ENCODE results near the gene P4HA1.
"Not testable (repeated sequence)": the region's sequence is repeated elsewhere in the genome, so short reads cannot be mapped to it uniquely, and the experiment has no call there.

The P4HA1 gene

GRCh38 chr10:72984618-72985017 is 112.0 kb downstream of the P4HA1 start:
- not testable (repeated sequence) for H3K23ac ChIP-seq (ENCODE audit: low read length in 2 of 2); H3K4me3 ChIP-seq (ENCODE audit: insufficient read depth in 1 of 2, low read depth in 1 of 2, low read length in 2 of 2); H3K4me2 ChIP-seq (ENCODE audit: low read length, poor library complexity, severe bottlenecking); H2BK15ac ChIP-seq (ENCODE audit: low read depth, poor library complexity, severe bottlenecking); H3K18ac ChIP-seq (ENCODE audit: low read depth in 1 of 2, low read length in 2 of 2); H3K9ac ChIP-seq (ENCODE audit: low read length); H2BK12ac ChIP-seq (ENCODE audit: low read length in 2 of 2); H3K4ac ChIP-seq (ENCODE audit: low read depth in 1 of 2, low read length in 2 of 2); H3K14ac ChIP-seq (ENCODE audit: low read length in 2 of 2); H3K36me3 ChIP-seq (ENCODE audit: control insufficient read depth in 1 of 2, insufficient read depth in 2 of 2, low read depth in 1 of 2, low read length in 2 of 2); DNase-seq; H2BK120ac ChIP-seq (ENCODE audit: low read depth, low read length); H2AFZ ChIP-seq (ENCODE audit: low read depth, low read length); H4K91ac ChIP-seq (ENCODE audit: low read length); H3K27ac ChIP-seq (ENCODE audit: low read length, poor library complexity, severe bottlenecking); H3K4me1 ChIP-seq (ENCODE audit: control insufficient read depth, insufficient read depth, low read depth, low read length); H2AK5ac ChIP-seq (ENCODE audit: low read length, severe bottlenecking); H3K27me3 ChIP-seq (ENCODE audit: control insufficient read depth in 1 of 2, insufficient read depth in 1 of 2, low read length in 2 of 2); H4K8ac ChIP-seq (ENCODE audit: low read length); H2BK5ac ChIP-seq (ENCODE audit: low read depth, low read length, poor library complexity, severe bottlenecking); H3K79me1 ChIP-seq (replicated peaks; ENCODE audit: low read length, poor library complexity, severe bottlenecking)
- H3K9me3 ChIP-seq (ENCODE audit: control insufficient read depth, low read length) = peaks cover 15% of the 10 kb centered on the region
- WGBS = 100% methylated on average over 2 of the region's 4 CpGs

GRCh38 chr10:72981882-72982529 is 114.7 kb downstream of the P4HA1 start:
- Histone ChIP-seq H2BK5ac (ENCODE audit: low read depth, low read length, poor library complexity, severe bottlenecking) (no peak overlapping the region), H2AFZ (ENCODE audit: low read depth, low read length) (no peak overlapping the region), H3K9ac (ENCODE audit: low read length) (no peak overlapping the region), H3K14ac (ENCODE audit: low read length in 2 of 2) (no peak overlapping the region), H3K4me3 (ENCODE audit: insufficient read depth in 1 of 2, low read depth in 1 of 2, low read length in 2 of 2) (no peak overlapping the region), H3K4ac (ENCODE audit: low read depth in 1 of 2, low read length in 2 of 2) (no peak overlapping the region), H4K8ac (ENCODE audit: low read length) (no peak overlapping the region), H2BK12ac (ENCODE audit: low read length in 2 of 2) (no peak overlapping the region), H3K27me3 (ENCODE audit: control insufficient read depth in 1 of 2, insufficient read depth in 1 of 2, low read length in 2 of 2) (no peaks in the 10 kb centered on the region), H3K18ac (ENCODE audit: low read depth in 1 of 2, low read length in 2 of 2) (no peak overlapping the region), H2AK5ac (ENCODE audit: low read length, severe bottlenecking) (no peak overlapping the region), H3K4me2 (ENCODE audit: low read length, poor library complexity, severe bottlenecking) (no peak overlapping the region), H3K36me3 (ENCODE audit: control insufficient read depth in 1 of 2, insufficient read depth in 2 of 2, low read depth in 1 of 2, low read length in 2 of 2) (peaks cover 0 to 2% of the 10 kb centered on the region in 2 experiments), H3K9me3 (ENCODE audit: control insufficient read depth, low read length) (peaks cover 32% of the 10 kb centered on the region), H3K23ac (ENCODE audit: low read length in 2 of 2) (no peak overlapping the region), H2BK120ac (ENCODE audit: low read depth, low read length) (no peak overlapping the region), H2BK15ac (ENCODE audit: low read depth, poor library complexity, severe bottlenecking) (no peak overlapping the region), H3K79me1 (replicated peaks; ENCODE audit: low read length, poor library complexity, severe bottlenecking) (no peaks in the 10 kb centered on the region), H4K91ac (ENCODE audit: low read length) (no peak overlapping the region), H3K27ac (ENCODE audit: low read length, poor library complexity, severe bottlenecking) (no peak overlapping the region), H3K4me1 (ENCODE audit: control insufficient read depth, insufficient read depth, low read depth, low read length) (no peaks in the 10 kb centered on the region)
- 100% methylated on average over 1 of the region's 2 CpGs for WGBS
- DNase-seq = no peak

- Histone ChIP-seq H2AFZ (ENCODE audit: low read depth, low read length) (no peak overlapping the region), H3K79me1 (replicated peaks; ENCODE audit: low read length, poor library complexity, severe bottlenecking) (no peaks in the 10 kb centered on the region), H4K91ac (ENCODE audit: low read length) (no peak overlapping the region), H3K4ac (ENCODE audit: low read depth in 1 of 2, low read length in 2 of 2) (no peak overlapping the region), H2BK15ac (ENCODE audit: low read depth, poor library complexity, severe bottlenecking) (no peak overlapping the region), H3K18ac (ENCODE audit: low read depth in 1 of 2, low read length in 2 of 2) (no peak overlapping the region), H2BK12ac (ENCODE audit: low read length in 2 of 2) (no peak overlapping the region), H3K36me3 (ENCODE audit: control insufficient read depth in 1 of 2, insufficient read depth in 2 of 2, low read depth in 1 of 2, low read length in 2 of 2) (no peaks in the 10 kb centered on the region), H3K27ac (ENCODE audit: low read length, poor library complexity, severe bottlenecking) (no peak overlapping the region), H3K27me3 (ENCODE audit: control insufficient read depth in 1 of 2, insufficient read depth in 1 of 2, low read length in 2 of 2) (no peaks in the 10 kb centered on the region), H2BK120ac (ENCODE audit: low read depth, low read length) (no peak overlapping the region), H3K9ac (ENCODE audit: low read length) (no peak overlapping the region), H2BK5ac (ENCODE audit: low read depth, low read length, poor library complexity, severe bottlenecking) (no peak overlapping the region), H3K4me1 (ENCODE audit: control insufficient read depth, insufficient read depth, low read depth, low read length) (no peaks in the 10 kb centered on the region), H4K8ac (ENCODE audit: low read length) (no peak overlapping the region), H3K4me3 (ENCODE audit: insufficient read depth in 1 of 2, low read depth in 1 of 2, low read length in 2 of 2) (no peak overlapping the region), H3K14ac (ENCODE audit: low read length in 2 of 2) (no peak overlapping the region), H3K9me3 (ENCODE audit: control insufficient read depth, low read length) (peaks cover 39% of the 10 kb centered on the region), H3K4me2 (ENCODE audit: low read length, poor library complexity, severe bottlenecking) (no peak overlapping the region), H2AK5ac (ENCODE audit: low read length, severe bottlenecking) (no peak overlapping the region), H3K23ac (ENCODE audit: low read length in 2 of 2) (peak overlapping the region in 1 of 2 experiments; percentile 70)
- WGBS = 86% methylated on average over 4 of the region's 4 CpGs
- DNase-seq = no peak
Measured at GRCh38 chr10:72981028-72981881, 115.4 kb downstream of the P4HA1 start.

- DNase-seq = no peak
- H3K9me3 ChIP-seq (ENCODE audit: control insufficient read depth, low read length) = peaks cover 48% of the 10 kb centered on the region
- H2BK5ac ChIP-seq (ENCODE audit: low read depth, low read length, poor library complexity, severe bottlenecking) = no peak overlapping the region
- no peak overlapping the region for H3K23ac ChIP-seq (ENCODE audit: low read length in 2 of 2)
- H3K36me3 ChIP-seq (ENCODE audit: control insufficient read depth in 1 of 2, insufficient read depth in 2 of 2, low read depth in 1 of 2, low read length in 2 of 2) = no peaks in the 10 kb centered on the region
- H2BK15ac ChIP-seq (ENCODE audit: low read depth, poor library complexity, severe bottlenecking) = no peak overlapping the region
- H4K8ac ChIP-seq (ENCODE audit: low read length) = no peak overlapping the region
- H3K4me3 ChIP-seq (ENCODE audit: insufficient read depth in 1 of 2, low read depth in 1 of 2, low read length in 2 of 2) = no peak overlapping the region
- H3K27me3 ChIP-seq (ENCODE audit: control insufficient read depth in 1 of 2, insufficient read depth in 1 of 2, low read length in 2 of 2) = no peaks in the 10 kb centered on the region
- H2BK120ac ChIP-seq (ENCODE audit: low read depth, low read length) = no peak overlapping the region
- no peak overlapping the region for H3K4me2 ChIP-seq (ENCODE audit: low read length, poor library complexity, severe bottlenecking)
- H4K91ac ChIP-seq (ENCODE audit: low read length) = no peak overlapping the region
- no peak overlapping the region for H3K9ac ChIP-seq (ENCODE audit: low read length)
- no peaks in the 10 kb centered on the region for H3K79me1 ChIP-seq (replicated peaks; ENCODE audit: low read length, poor library complexity, severe bottlenecking)
- H2BK12ac ChIP-seq (ENCODE audit: low read length in 2 of 2) = no peak overlapping the region
- WGBS = 96% methylated on average over 2 of the region's 2 CpGs
- H3K14ac ChIP-seq (ENCODE audit: low read length in 2 of 2) = no peak overlapping the region
- H2AFZ ChIP-seq (ENCODE audit: low read depth, low read length) = no peak overlapping the region
- no peak overlapping the region for H2AK5ac ChIP-seq (ENCODE audit: low read length, severe bottlenecking)
- no peaks in the 10 kb centered on the region for H3K4me1 ChIP-seq (ENCODE audit: control insufficient read depth, insufficient read depth, low read depth, low read length)
- H3K27ac ChIP-seq (ENCODE audit: low read length, poor library complexity, severe bottlenecking) = no peak overlapping the region
- no peak overlapping the region for H3K4ac ChIP-seq (ENCODE audit: low read depth in 1 of 2, low read length in 2 of 2)
- H3K18ac ChIP-seq (ENCODE audit: low read depth in 1 of 2, low read length in 2 of 2) = no peak overlapping the region
Measured at GRCh38 chr10:72980348-72980747, 116.3 kb downstream of the P4HA1 start.
